GM10266 (cell line): ENCODE data around the gene EHBP1.

Experiments used
- DNase-seq: peaks from one replicate; pipeline ENCODE4 v3.0.0; 2012; ENCODE audit errors: extremely low spot score
- TF ChIP-seq, protein P1 (sequence below): IDR thresholded peaks from 2 replicates; pipeline ENCODE4 v1.5.1; 2012; ENCODE audit warnings: mild to moderate bottlenecking, low read depth; ENCODE audit not compliant: control insufficient read depth, insufficient read depth; ENCODE audit errors: missing control alignments

The EHBP1 gene

DNA sequence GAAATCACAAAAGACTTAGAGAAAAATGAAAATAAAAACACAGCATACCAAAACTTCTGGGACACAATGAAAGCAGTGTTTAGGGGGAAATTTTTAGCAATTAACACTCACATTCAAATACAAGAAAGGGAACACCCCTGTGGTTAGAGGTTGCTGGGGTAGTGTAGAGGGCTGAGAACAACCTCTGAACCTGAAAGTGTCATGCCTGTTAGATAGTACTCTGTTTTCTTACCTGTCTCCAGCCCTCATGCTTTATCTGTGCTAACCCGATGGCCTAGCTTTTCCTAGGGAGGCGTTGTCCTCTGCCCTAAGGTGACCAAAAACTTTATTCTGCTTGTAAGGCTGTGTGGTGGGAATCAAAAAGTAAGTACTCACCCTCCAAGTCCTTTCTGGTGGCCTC is 222.5 kb downstream of the EHBP1 start:
- TF ChIP-seq, protein P1, sequence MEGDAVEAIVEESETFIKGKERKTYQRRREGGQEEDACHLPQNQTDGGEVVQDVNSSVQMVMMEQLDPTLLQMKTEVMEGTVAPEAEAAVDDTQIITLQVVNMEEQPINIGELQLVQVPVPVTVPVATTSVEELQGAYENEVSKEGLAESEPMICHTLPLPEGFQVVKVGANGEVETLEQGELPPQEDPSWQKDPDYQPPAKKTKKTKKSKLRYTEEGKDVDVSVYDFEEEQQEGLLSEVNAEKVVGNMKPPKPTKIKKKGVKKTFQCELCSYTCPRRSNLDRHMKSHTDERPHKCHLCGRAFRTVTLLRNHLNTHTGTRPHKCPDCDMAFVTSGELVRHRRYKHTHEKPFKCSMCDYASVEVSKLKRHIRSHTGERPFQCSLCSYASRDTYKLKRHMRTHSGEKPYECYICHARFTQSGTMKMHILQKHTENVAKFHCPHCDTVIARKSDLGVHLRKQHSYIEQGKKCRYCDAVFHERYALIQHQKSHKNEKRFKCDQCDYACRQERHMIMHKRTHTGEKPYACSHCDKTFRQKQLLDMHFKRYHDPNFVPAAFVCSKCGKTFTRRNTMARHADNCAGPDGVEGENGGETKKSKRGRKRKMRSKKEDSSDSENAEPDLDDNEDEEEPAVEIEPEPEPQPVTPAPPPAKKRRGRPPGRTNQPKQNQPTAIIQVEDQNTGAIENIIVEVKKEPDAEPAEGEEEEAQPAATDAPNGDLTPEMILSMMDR = no peak
- DNase-seq = no peak

DNA sequence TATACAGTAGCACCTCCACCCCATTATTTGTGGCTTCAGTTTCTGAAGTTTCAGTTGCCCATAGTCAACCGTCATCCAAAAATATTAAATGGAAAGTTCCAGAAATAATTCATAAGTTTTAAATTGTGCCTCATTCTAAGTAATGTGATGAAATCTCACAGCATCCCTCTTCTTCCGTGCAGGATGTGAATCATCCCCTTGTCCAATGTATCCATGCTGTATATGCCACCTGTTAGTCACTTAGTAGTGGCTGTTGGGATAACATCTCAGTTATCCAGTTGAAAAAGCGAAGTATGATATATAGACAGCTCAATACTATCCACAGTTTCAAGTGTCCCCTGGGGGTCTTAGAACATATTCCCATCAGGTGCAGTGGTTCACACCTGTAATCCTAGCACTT is 226.0 kb downstream of the EHBP1 start:
- no peak for DNase-seq
- TF ChIP-seq, protein P1 = no peak

DNA sequence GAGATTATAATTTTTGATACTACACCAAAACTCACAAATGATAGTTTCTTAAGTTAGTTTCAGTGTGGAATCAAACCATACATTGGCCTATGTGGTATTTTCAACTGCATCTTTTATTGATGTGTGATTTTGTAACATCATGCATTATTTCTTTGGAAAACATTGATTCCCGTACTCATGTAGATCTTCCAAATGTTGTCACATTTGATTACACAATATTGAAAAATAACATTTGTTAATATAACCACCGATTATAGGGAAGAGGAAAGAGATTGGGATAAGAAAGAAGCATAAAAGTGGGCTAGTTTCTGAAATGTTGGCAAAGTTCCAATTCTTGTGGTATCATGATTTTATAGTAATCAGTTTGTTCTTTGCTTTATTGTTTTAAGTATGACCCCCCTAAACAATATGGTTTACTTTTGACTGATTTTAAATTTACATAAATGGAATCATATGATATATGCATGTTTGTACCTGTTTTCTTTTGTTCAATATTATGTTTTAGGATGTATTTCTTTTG is 227.9 kb downstream of the EHBP1 start:
- TF ChIP-seq, protein P1 = no peak
- no peak for DNase-seq

DNA sequence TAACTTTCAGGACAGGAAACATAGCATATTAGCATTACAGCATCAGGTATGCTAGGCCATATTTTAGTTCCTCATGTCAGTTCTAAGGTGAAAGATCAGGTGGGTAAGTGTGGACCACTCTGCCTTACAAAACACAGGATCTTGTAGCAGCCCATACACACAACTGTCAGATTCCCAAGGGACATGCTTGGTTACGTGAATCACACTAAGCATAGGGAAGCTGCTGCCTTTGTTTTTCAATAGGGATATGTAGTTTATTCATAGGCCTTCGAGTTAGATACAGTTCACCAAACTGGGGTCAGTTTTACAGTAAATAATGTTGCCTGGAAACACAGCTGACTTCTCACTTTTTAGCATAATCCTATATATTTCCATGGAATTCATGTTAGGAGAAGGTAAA is 229.0 kb downstream of the EHBP1 start:
- TF ChIP-seq, protein P1 = no peak
- DNase-seq = no peak

DNA sequence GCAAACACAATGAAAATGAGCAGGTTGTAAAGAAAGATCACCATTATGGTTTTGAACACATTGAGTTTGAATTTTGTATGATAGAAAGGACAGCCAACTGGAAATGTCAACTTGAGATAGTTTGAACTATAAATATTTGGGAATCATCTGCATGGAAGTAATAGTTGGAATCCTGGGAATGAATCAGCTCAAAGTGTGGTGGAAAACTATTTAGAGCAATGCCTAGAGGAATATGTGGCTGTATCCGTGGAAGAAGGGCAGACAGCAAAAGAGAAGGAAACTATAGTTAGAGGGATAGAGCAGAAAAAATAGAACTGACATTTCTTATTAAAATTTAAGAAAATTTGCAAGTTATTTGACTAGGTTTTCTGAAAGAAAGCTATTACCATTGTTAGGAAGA is 232.6 kb downstream of the EHBP1 start:
- TF ChIP-seq, protein P1 = no peak
- no peak for DNase-seq

DNA sequence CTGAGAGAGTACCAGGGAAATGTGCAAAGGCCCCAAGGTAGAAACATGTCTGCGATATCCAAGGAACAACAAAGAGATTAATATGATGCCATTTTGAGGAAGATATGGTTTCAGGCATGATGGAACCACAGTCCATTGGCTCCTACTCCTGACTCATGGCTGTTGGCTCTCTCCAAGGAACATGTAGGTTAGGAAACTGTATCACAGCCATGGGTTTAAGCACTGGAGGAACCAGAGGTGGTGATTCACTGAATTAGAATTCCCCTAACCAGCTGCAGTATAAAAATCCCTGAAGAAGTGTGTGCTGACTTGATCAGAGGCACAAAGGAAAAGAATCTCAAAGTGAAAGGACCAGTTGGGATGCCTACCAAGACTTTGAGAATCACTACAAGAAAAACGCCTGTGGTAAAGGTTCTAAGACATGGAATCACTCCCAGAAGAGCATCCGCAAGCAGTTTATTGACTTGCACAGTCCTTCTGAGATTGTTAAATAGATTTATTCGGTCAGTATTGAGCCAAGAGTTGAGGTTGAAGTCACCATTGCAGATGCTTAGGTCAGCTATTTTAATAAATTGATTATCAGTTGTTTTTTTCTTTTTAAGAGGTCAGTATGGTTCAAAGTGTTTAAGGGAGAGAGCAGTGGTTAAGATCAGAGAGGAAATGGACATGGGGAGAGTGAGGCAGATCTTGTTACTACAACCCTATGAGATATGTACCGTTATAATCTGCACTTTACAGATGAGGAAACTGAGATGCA is 234.4 kb downstream of the EHBP1 start:
- TF ChIP-seq, protein P1 = no peak
- DNase-seq = no peak

DNA sequence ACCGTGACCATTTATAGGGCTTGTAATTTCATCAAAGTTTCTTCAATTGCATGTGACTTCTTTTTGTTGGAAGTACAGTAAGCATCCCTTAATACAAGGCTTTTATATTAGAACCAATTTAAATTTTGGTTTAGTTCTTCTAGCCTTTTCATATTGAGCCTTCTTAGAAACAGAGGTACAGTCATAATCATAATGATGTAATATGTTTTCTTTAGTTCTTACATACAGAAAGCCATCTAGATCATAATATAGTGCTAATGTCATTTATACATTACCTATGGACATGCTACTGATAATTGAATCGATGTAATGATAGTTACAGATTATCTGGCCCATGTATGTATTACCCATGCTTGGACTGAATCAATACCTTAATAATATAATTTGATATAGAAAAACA is 235.2 kb downstream of the EHBP1 start:
- TF ChIP-seq, protein P1 = no peak
- no peak for DNase-seq
